ENCODE data around the gene RSL1D1.
"Not testable (repeated sequence)": the region's sequence is repeated elsewhere in the genome, so short reads cannot be mapped to it uniquely, and the experiment has no call there.

Gene RSL1D1

DNA sequence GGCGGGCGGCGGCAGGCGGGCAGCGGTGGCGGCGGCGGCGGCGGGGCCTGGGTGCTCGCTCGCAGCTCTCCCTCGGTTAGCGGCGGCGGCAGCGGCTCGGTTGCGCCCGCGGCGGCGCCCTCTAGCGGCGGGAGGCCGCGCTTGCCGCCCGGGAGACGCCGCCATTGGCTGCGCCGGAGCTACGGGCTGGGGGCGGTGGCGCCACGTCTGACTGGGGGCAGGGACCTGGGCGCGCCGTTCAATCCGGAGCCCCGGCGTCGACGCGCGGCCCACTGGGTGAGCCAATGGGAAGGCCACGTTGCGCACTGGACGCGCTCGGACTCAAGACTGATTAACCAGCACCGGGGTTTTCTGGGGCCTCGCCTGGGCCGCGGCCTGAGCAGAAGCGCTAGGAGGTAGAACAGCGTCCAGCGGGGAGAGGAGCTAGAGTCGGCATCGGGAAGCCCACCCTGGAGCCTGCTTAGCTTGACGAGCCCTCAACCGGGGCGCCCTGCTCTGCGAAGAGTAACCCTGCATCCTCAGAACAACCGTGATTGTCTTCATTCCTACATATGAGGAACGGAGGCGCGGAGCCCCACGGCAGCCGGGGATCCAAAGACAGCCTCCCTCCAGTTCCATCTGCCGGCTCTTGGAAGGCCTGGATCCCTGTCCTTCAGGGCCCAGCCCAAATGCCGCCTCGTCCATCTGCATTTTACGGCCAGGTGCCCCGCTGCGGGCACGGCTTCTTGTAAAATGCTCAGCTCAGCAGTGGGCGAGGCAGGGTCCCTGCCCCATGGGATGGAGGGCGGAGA is 54.0 kb downstream of the RSL1D1 start, which contains the start of gene ZC3H7A:
Gene ZC3H7A, minus strand, starts transcription at position 93 of the 791 bp plus-strand sequence. CDS start 14,904 bp downstream, outside the sequence.
- peak; percentile 99 for DNase-seq

DNA sequence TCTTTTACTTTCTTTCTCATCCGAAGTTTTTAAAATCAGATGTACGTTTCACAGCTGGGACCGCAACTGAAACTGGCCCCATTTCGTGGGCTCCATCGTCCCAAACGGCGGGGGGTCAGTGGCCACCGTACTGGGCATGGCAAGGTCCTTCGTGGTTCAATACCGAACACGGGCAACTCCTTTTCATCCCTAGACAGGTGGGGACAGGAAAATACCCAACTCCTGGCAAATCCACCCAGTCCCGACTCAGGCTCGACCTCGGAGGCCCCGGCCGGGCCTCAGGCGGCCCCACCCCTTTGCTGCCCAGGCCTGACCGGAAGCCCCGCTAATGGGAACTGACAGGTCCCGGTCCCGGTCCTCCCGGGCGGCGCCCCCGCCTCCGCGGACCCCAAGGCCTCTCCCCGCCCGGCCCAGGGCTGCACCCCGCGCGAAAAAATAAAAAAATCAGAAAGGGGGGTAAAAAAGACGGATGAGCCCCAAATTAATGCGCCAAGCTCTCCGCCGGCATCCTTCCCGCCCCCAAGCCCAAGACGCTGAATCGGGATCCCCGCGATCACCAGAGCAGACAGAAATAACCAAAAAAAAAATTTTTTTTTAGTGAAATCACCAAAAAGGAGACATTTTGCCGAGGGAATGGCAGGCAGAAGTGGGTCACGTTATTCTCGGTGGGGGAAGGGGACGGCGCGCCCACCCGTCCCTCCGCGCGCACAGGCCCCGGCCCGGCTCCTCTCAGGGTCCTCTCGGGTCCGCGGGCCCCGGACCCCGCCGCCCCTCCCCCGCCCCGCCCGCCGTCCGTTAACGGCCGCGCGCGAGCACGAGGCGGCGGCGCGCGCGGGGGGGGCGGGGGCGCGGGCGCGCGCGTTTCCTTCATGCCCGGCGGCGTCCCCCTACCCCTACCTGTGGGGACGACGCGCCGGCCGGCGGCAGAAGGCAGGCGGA is 54.8 kb downstream of the RSL1D1 start:
- DNase-seq, result peak; percentile 65

DNA sequence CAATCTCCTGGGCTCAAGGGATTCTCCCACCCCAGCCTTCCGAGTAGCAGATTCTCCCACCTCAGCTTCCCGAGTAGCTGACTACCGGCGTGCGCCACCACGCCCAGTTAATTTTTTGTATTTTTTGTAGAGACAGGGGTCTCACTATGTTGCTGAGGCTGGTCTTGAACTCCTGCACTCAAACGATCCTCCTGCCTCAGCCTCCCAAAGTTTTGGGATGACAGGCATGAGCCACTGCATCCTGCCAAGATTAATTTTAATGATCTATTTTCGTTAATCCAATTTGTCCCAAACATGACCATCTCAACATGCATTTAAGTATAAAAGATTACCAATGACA is 55.5 kb downstream of the RSL1D1 start:
- DNase-seq, result no peak

DNA sequence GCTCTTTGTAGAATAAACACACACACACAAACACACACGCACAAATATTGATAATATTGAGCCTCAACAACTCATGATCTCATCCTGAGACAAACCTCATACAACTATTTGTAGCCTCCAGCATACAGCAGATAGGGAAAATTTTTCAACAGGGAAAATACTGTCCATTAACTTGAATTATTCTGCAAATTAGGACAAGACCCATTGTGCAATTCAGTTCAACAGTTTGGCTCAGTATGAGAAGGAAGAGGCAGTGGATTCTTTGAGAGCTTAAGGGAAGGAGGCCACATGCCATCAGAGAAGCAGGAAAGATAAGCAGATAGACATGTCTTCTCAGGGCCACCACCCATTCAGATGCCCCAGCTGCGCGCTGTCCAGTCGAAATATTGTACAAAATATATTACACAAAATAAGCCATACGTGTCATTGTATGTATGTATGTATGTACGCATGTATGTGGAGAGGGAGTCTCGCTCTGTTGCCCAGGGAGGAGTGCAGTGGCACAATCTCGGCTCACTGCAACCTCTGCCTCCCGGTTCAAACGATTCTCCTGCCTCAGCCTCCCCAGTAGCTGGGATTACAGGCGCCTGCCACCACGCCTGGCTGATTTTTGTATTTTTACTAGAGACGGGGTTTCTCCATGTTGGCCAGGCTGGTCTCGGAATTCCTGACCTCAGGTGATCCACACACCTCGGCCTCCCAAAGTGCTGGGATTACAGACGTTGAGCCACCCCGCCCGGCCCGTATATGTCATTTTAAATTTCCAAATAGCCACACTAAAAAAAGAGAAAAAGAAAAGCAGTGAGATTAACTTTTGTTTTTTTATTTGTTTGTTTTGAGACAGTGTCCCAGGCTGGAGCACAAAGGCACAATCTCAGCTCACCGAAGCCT is 56.1 kb downstream of the RSL1D1 start:
- no peak for DNase-seq

DNA sequence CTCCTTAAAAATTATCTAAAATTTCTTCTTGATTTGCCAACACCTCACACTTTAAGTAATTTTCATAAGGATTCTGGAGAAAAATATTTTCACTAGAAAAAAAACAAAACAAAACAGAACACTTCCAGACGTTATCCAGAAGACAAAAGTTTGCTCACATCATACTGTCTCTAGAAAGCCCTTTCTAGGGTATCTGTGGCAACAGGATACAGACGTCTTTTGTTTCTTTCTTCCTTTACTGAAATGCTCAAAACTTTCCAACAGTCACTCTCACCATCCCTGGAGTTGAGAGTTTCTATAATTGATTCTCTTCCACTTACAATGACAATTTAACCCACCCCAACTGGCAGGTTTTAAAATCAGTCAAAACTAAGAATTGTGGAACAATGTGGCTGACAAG is 56.9 kb downstream of the RSL1D1 start:
- no peak for DNase-seq

DNA sequence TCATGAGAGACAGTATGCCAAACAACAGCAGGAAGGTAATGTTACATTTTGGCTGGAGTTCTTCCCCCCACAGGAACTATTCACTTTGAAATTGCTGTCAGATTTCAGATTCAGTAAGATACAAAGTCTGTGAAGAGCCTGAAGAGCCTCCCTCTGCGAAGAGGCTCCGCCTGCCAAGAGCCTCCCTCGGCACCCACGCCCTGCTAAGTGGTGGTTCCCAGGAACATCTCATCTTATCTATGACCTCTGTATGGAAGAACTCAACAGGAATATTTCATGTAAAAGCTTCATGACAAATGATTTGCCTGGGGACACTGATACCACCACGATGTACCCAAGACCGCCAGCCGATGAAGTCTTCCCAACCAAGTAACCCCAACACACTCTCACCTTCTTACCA is 57.5 kb downstream of the RSL1D1 start:
- DNase-seq, result no peak

DNA sequence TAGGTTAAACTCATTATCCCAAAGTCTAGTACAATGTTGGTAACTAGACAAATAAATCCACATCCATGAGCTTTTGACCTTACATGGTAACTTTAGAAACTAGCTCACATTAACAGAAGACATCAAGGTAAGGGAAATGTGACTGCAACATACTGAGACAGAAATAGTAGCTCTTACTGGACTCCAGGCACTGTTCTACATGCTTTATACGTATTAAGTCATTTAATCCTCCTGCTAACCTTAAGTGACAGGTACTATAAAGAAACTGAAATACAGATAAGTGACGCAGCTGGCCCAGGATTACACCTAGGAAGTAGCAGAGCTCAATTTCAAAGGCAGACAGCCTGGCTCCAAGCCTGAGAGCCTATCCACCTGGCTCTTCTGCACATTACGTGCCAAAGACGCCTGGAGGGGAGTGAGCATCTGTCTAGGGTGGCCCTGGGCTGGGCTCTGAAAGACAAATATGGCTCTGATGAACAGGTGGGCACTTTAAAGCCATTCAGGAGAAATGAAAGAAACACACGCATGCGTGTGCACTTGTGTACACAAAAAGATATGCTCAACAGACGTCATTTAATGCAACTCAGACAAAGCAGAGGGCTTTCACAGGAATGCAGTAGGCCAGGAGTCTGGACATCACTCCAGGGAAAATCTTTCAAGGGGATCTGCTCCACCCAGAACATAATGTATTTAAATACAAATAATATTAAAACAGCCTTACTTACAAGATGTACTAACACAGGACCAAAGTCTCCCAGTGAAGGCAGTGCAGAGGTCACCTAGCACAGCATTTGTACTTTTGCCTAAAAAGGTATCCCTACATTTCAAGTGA is 58.7 kb downstream of the RSL1D1 start:
- no peak for DNase-seq

DNA sequence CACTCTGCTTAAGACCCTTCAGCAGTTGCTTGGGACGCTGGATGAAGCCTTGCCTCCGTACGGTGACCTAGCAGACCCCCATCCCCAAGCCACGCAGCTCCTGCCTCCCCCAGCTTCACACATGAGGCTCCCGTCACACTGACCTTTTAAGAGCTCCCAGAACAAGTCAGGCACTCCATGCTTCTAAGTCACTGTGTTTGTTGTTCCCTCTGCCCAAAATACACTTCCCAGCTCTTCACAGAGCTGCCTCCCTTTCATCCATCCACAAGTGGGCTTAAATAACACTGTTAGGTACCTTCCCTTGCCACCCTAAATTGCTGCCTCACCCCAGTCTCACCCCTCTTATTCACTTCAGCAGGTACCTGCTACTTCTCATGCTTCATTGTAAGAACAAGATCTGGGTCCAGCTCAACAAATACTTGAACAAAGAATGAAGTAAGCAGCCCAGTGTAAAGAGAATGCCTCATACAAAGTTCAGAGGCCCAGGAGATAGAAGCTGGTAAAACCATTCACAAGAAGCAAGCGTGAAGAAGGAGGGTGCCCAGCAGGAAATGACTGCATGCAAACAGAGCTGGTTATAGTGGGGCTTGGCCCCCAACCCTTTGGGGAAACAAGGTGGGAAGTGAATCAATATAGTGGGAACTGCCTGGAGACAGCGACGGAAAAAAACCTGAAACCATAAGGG is 60.1 kb downstream of the RSL1D1 start:
- no peak for DNase-seq

DNA sequence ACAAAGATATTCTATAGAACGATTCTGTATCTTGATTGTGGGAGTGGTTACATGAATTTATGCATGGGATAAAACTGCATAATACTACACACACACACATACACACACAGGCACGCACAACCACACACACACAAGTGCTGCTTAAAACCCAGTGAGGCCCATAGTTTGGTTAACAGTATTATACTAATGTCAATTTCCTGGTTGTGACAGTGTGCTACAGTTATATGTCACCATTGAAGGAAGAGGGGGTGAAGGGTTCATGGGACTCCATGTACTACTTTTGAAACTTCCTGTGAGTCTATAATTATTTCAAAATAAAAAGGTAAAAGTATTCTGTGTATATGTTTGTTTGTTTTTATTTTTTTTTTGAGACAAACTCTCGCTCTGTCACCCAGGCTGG is 62.4 kb downstream of the RSL1D1 start:
- DNase-seq, result no peak

DNA sequence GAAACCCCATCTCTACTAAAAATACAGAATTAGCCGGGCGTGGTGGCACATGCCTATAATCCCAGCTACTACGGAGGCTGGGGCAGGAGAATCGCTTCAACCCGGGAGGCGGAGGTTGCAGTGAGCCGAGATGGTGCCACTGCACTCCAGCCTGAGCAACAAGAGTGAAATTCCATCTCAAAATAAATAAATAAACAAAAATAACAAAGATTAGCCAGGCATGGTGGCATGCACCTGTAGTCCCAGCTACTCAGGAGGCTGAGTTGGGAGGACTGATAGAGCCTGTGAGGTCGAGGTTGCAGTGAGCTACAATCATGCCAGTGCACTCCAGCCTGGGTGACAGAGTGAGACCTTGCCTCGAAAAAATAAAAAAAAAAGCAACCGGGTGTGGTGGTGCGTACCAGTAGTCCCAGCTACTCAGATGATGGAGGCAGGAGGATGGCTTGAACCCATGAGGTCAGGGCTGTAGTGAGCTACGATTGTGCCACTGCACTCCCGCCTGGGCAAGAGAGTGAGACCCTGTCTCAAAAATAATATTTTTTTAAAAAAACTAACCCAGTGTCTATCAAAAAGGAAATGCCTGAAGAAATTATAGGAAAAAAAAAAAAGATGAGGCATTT is 66.3 kb downstream of the RSL1D1 start:
- DNase-seq, result not testable (repeated sequence)

DNA sequence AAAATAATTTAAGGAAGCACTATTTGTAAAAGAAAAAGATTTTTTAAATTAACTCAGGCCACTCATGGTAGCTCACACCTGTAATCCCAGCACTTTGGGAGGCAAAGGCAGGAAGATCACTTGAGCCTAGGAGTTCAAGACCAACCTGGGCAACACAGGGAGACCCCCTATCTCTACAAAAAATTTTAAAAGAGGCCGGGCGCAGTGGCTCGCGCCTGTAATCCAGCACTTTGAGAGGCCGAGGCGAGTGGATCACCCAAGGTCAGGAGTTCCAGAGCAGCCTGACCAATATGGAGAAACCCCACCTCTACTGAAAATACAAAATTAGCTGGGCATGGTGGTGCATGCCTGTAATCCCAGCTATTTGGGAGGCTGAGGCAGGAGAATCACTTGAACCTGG is 67.0 kb downstream of the RSL1D1 start:
- not testable (repeated sequence) for DNase-seq

DNA sequence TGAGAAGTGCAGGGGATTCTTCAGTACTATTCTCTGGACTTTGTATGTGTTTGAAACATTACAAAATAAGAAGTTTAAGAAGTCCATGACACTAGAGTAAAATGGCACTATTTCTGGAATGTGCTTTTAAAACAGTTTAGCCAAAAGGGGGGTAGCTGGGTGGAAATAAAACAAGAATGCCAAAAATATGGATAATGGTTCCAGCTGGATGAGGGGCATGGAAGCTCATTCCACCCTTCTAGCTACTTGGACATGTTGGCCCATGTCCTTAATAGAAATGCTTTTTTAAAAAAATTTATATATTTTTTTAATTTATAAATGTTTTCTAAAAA is 67.3 kb downstream of the RSL1D1 start:
- no peak for DNase-seq

Measured in inflammatory macrophage treated with lipopolysaccharide for 4 hours (primary cell).